GM08714 (cell line): ENCODE measurements around the gene TMEM132D.
"Not testable (repeated sequence)": the region's sequence is repeated elsewhere in the genome, so short reads cannot be mapped to it uniquely, and the experiment has no call there.

ENCODE experiments used
- H3K4me3 ChIP-seq: fragments of 200-500 bp; sonication (Bioruptor generic); 2 replicates; pipeline ENCODE4 v1.5.1; 2014; ENCODE audit warnings: mild to moderate bottlenecking, low read length, inconsistent platforms
- ZNF274 ChIP-seq: IDR thresholded peaks from 2 replicates; pipeline ENCODE4 v1.6.1; 2012; ENCODE audit warnings: mild to moderate bottlenecking, low read depth, low read length

Gene TMEM132D

DNA sequence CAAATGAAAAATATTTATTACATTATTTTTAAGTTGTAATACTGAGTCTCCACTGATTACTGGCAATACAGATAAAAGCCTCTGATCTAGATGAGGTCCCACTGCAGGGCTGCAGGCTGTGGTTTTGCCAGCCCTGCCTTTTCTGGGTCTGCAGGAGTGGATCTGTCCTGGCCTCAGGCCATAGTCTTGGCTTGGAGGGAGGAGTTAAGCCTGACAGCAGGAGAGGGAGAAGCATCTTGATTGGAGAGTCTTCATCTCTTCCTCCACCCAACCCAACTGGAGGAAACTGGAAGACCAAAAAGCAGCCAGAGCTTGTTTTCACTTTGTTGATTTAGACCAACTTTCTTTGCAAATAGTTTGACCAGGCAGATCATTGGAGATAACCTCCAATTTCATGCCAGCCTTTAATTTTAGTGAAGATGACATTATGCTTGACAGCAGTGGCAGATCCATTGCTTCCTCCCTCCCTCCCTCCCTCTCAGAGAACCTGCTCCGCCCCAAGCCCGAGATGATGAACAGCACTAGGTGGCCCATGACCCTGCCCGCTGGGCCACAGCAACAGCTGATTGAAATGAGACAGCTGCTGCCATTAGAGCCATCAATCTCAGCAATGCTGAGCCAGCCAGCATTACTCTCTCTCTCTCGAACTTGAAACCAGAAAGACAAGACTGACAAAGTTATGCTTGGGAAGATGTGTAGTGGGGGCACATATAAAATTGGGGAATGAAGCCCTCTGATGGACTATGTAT, 828.2 kb downstream of the TMEM132D start:
- TF ChIP-seq ZNF274, result no peak
- H3K4me3 ChIP-seq, result no peak overlapping the region

DNA sequence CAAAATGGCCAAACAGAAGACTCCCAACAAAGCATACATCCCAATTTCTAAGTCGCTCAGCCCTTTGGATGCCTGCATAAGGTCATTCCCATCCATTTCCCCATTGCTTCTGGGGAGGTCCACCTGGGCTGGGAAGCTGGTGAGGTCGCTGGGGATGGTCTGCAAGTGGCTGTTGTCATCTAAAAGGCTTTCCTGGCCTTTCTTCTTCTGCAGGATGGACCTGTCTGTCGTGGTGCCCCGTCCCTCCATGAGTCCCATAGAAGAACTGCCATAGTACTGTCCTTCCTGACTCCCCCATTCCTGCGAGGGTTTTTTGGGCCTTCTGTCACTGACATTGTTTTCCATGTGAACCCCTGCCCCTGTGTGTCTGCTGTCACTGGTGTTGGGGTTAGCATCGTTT, 829.4 kb downstream of the TMEM132D start:
- no peak overlapping the region for H3K4me3 ChIP-seq
- TF ChIP-seq ZNF274, result no peak

DNA sequence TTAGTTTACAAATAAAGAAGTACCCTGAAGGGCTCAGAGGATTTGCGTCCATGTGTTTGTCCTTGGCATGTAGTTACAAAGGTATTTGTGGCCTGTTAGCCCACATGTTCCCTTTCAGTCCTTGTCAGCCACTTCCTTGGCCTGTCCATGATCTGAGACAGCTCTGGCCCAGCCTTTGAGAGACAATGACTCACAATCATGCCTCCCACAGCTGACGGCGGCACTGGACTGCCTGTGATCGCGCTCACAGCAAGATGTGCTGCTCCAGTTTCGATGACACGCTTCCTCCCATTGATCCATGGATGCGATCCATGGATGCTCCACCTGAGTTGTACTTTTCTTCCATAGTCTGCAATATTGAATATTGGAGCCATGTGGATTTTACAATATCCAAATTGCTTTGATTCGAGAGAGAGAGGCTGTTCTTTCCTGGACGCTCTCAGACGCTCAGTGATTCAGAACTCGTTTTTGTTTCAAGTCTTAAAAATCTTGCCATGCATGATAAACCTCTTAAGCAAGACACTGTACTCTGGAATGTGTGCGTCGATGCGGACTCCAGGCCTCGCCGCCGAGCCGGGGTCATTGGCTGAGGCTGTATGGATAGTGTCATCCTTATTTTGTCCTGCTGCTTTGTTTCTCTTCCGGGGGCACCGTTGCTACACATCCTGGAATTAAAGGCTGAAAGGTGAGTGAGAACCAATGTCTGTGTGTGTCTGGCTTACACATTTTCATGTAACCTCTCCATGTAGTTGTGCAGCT, 830.5 kb downstream of the TMEM132D start:
- TF ChIP-seq ZNF274, result no peak
- no peak overlapping the region for H3K4me3 ChIP-seq

DNA sequence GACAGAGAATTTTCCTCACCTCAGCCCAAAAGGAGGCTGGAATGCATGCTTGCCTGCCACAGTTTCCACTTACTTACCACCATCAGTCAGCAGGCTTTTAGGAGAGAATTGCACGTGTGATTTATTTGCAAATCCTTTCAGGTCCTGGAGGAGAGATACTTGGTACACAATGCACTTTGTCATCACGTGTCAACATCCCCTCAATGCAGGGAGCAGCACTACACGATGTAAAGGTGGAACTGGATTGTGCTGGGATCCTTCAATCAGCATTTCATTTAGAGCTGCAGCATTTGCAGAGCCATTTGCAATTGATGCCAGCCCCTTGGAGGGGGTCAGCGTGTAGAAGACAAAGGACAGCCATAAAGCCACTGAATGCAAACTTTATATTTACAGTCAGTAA, 832.5 kb downstream of the TMEM132D start:
- no peak for TF ChIP-seq ZNF274

DNA sequence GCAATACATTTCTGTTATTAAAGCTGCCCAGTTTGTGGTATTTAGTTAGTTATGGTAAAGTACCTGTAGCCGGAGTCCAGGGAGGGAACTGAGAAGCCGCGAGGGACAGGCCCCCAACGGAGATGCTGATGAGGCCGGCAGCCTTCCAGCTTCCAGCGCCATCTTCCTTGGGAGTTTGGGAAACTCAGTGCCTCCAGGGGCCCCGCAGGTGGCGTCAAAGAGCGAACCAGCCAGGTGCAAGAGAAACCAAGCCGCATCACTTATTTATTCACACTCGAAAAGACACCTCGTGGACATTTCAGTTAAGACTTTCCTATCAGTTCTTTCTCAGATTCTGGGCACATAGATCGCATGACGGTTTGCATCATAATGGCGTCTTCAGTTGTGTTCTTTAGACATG, 833.9 kb downstream of the TMEM132D start:
- no peak overlapping the region for H3K4me3 ChIP-seq
- TF ChIP-seq ZNF274, result no peak

More for the DNA sequence above, 832.5 kb downstream of the TMEM132D start:
- H3K4me3 ChIP-seq, result no peak overlapping the region

DNA sequence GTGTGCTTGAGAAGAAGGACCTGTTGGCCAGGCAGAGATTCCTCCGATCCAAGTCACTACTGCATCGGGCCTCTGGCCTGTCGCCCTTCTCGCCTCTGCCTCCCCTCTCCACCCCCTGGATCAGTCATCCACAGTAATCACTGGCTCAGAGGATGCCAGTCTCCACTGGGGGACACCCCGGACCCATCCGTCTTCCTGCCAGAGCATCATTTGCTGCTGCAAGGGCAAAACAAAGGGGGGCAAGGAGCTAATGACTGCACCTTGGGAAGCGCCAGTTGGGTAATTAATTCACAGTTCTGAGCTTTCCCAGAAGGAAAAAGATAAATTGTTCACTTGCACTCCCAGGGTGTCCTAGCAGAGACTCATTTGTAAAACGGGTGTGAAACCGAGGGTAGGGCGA, 835.1 kb downstream of the TMEM132D start:
- TF ChIP-seq ZNF274, result no peak
- H3K4me3 ChIP-seq, result no peak overlapping the region

DNA sequence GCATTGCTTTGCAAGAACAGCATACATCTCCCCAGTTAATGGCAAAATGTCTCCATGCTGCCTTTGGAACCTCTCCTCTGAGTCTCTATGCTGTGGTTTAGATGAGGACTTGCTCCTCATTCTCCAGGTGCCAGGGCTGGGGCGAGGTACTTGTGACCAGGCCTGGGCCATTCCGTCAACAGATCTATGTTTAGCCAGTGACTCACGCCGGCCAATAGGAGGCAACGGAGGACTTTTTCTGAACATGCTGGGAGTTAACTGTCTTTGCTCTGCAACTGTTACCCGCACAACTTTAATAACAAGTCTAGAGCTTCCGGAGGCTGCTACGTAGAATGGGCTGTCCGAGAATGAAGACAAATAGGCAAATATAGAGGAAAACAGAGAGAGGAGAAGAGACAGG, 836.3 kb downstream of the TMEM132D start:
- no peak for TF ChIP-seq ZNF274
- no peak overlapping the region for H3K4me3 ChIP-seq

DNA sequence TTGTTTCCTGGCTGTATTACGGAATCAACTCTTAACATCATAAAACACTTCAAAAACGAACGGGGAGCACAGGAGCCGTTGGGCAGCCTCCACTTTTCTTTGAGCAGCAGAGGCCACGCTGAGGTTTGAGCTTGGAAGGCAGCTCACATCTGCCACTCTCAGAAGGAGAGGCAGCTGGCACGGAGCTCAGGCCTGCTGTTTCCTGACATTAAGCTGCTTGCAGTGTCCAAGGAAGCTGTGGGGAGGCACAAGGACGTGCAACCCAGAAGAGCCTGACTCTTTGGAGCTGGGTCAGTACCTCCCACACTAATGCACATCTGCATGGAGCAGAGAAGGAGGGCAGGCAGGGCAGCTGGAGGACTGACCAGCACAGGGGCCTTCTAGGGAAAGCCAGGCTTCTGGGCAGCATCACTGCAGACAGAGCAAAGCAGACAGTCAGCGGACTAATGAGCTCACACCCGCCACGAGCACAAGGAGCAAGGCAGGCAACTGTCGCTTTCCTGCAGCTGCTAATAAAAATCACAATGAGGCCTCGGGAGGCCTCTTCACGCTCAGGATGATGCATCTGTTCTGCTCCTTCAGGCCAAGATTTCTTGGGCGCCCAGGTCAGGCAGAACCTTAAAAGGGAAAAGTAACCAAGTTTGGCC, 839.5 kb downstream of the TMEM132D start:
- no peak for TF ChIP-seq ZNF274
- H3K4me3 ChIP-seq, result no peak overlapping the region

DNA sequence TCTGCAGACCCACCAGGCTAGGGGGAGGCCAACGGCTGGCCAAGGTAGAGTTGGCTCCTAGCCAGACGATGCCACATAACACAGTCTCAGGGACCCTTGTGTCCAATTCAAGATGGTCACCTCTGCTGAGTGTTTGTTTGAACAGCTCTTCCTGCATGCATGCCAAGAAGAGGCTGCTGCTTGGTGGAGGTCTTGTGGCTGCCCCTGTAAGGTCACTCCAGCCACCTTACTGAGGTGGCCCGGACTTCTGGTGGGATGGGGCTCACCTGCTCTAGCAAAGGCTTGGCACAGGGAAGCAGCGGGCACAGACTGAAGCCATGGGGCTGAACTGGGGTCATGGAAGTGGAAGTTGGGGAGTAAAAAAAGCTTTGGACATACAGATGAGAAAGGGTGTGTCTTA, 840.2 kb downstream of the TMEM132D start:
- H3K4me3 ChIP-seq, result no peak overlapping the region
- no peak for TF ChIP-seq ZNF274

DNA sequence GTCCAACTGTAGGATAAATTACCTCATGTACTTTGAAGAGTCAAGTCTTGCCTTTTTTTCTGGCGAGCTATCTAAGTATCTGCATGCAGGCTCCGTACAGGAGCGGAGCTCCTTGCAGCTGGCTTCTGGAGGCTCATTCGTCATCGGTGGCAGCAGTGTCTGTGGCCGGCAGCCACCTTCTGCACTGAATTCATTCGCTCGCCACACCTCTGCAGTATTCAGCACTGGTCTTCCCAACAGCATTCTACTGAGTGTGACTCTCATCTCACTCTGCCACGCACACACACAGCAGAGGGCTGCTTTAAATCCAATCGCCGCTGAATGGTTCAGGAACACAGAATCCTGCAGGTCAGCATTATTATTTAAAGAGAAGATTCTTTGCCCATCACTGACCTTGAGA, 850.6 kb downstream of the TMEM132D start:
- H3K4me3 ChIP-seq, result no peak overlapping the region
- no peak for TF ChIP-seq ZNF274

DNA sequence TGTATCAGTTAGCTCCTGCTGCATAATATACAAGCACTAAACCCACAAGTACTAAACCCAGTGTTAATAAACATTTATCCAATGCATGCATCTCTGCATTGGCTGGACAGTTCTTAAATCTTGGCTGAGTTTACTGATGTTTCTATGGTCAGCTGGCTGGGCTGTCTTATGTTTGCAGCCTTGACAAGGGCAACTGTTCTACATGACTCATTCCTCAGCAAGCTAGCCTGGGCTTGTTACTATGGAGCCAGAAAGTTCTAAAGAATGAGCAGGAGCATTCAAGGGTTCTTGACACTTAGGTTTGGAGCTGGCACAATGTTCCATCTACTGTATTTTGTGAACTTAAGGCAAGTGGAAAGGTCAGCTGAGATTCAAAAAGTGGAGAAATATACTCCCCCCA, 851.5 kb downstream of the TMEM132D start:
- no peak overlapping the region for H3K4me3 ChIP-seq
- TF ChIP-seq ZNF274, result no peak

DNA sequence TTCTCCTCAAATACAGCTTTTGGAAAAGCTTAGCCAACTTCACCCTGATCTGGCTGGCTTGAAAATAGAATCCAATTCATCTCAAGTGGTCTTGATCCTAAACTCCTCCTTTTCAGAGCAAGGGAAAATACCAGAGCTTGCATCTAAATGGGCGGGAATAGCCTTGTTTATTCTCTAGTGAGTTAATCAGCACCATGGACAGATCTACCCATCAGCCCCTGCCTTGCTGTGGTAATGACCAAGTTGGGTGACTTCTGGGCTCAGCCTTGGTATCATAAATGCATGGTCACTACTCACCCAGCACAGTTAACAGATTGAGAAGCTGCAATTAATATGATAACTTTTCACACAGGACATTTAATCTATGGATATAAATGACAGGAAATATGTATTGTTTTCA, 853.9 kb downstream of the TMEM132D start:
- no peak overlapping the region for H3K4me3 ChIP-seq
- TF ChIP-seq ZNF274, result no peak

DNA sequence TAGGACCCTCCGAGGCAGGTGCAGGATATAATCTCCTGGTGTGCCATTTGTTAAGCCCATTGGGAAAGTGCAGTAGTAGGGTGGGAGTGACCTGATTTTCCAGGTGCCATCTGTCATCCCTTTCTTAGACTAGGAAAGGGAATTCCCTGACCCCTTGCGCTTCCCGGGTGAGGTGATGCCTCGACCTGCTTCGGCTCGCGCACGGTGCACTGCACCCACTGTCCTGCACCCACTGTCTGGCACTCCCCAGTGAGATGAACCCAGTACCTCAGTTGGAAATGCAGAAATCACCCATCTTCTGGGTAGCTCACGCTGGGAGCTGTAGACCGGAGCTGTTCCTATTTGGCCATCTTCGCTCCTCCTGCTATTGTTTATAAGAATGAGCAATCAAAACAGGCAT, 860.5 kb downstream of the TMEM132D start:
- H3K4me3 ChIP-seq, result not testable (repeated sequence)

DNA sequence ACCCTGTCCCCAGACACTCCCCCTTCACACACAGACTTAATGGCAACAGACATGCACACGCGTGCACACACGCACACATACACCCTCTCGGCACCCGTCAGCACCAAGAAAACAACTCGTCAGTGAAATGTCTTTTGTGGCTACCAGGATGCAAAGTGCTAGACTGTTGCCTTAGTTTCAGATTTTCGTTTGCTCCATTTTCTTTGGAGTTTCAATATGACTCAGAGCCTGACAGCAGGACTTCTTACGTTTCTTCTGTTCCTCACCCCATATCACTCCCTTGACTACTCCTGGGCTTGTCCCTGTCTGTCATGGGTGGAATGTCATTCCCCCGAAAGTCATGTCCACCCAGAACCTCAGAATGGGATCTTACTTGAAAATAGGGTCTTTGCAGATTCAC, 867.7 kb downstream of the TMEM132D start:
- TF ChIP-seq ZNF274, result no peak
- no peak overlapping the region for H3K4me3 ChIP-seq

DNA sequence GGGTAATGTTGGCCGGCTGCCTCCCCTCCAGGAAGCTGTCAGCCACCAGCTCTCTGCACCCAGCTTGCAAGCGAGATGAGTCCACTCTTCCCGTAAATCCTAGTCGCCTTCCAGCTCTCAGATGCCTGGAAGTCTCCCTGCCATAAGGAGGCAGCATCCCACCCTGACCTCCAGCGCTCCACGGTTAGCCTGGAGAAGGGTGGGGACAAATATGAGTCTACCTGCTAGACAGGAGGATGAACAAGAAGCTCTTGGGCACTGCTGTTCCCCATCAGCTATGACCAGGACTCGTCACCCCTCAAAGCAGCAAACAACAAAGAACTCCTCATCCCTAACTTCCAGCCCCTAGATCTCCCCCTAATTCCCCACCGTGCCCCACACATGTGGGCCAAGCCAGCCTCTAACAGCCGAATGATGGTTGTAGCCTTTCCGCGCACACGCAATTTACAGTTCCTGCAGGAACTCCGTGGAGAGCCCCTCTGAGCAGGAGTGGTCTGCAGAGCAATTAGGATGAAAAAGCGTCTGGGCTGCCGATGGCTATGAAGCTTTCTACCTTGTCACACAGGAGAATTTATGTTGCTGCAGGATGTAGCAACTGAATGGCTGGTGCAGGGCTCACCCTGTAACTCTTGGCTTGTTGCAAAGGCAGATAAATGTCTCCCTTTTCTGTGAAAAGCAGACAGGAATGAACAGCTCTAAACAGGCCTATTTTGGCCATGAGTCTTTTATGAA, 869.1 kb downstream of the TMEM132D start:
- no peak for TF ChIP-seq ZNF274

More for the DNA sequence above, 869.1 kb downstream of the TMEM132D start:
- H3K4me3 ChIP-seq, result no peak overlapping the region
